ENCODE results near the gene ZNF219. TPM values are rescaled to one million over a fixed set of nuclear protein-coding genes. Genes with fewer than 3 reads are reported as not detected.

Gene ZNF219
- total RNA-seq, 1 experiment from 2014 or later, result 19.9 TPM

GRCh38 chr14:21089271-21089670 lies 9.2 kb downstream of the ZNF219 start:
- H3K9me3 ChIP-seq (ENCODE audit: control insufficient read depth, insufficient read depth, low read depth, low read length), result no peaks in the 10 kb centered on the region
- in situ Hi-C loops (cut with HindIII; ENCODE audit: low pct_unique_long_range_greater_than_20kb, low sequenced_read_pairs), result no loop called here
- H3K36me3 ChIP-seq (ENCODE audit: control insufficient read depth, insufficient read depth, low read length), result no peaks in the 10 kb centered on the region
- no TSS peak for BruUV-seq (replicated peaks)
- intact Hi-C loops (cut with micrococcal nuclease; ENCODE audit: unreplicated experiment), result no loop called here
- TF ChIP-seq REST (IDR thresholded peaks at IDR 0.05; ENCODE audit: insufficient read depth in 1 of 2, low read depth in 2 of 2, low read length in 1 of 2) (no peak), POLR2AphosphoS5 (IDR thresholded peaks at IDR 0.05; ENCODE audit: low read depth, low read length) (no peak), TCF7L2 (IDR thresholded peaks at IDR 0.05; ENCODE audit: low read depth, low read length) (no peak), SIN3A (IDR thresholded peaks at IDR 0.05; ENCODE audit: borderline replicate concordance, insufficient read depth, low read depth, low read length) (no peak), CTCF (IDR thresholded peaks at IDR 0.05) (no peak)
- CTCF ChIA-PET, result interaction anchor here (0.7 kb wide), 1 partner anchor 22 kb away, joined by 3 read pairs; no protein-coding TSS in a partner anchor
- no peaks in the 10 kb centered on the region; the same call in 1 of the 2 replicates for H3K4me1 ChIP-seq (ENCODE audit: control insufficient read depth, insufficient read depth, low read length)
- H3K27me3 ChIP-seq (ENCODE audit: control insufficient read depth, insufficient read depth, low read length), result no peaks in the 10 kb centered on the region
- no peak overlapping the region for H3K4me3 ChIP-seq (ENCODE audit: low read depth in 2 of 2, low read length in 2 of 2)
- POLR2A ChIA-PET, result no interaction called here
- H3K27ac ChIP-seq (ENCODE audit: low read length), result no peak overlapping the region
- ATAC-seq (no peak), DNase-seq (ENCODE audit: low read depth, low spot score) (no peak)

GRCh38 chr14:21088687-21089086 lies 9.8 kb downstream of the ZNF219 start:
- no peaks in the 10 kb centered on the region for H3K9me3 ChIP-seq (ENCODE audit: control insufficient read depth, insufficient read depth, low read depth, low read length)
- in situ Hi-C loops (cut with HindIII; ENCODE audit: low pct_unique_long_range_greater_than_20kb, low sequenced_read_pairs), result no loop called here
- POLR2A ChIA-PET, result no interaction called here
- DNase-seq (ENCODE audit: low read depth, low spot score) (no peak), ATAC-seq (no peak)
- H3K36me3 ChIP-seq (ENCODE audit: control insufficient read depth, insufficient read depth, low read length), result no peaks in the 10 kb centered on the region
- no peaks in the 10 kb centered on the region for H3K27me3 ChIP-seq (ENCODE audit: control insufficient read depth, insufficient read depth, low read length)
- intact Hi-C loops (cut with micrococcal nuclease; ENCODE audit: unreplicated experiment), result no loop called here
- CTCF ChIA-PET, result interaction anchor here (0.7 kb wide), 1 partner anchor 20 kb away, joined by 3 read pairs; no protein-coding TSS in a partner anchor
- no peak overlapping the region for H3K4me3 ChIP-seq (ENCODE audit: low read depth in 2 of 2, low read length in 2 of 2)
- H3K27ac ChIP-seq (ENCODE audit: low read length), result no peak overlapping the region
- no TSS peak for BruUV-seq (replicated peaks)
- no peaks in the 10 kb centered on the region for H3K4me1 ChIP-seq (ENCODE audit: control insufficient read depth, insufficient read depth, low read length)
- TF ChIP-seq POLR2AphosphoS5 (IDR thresholded peaks at IDR 0.05; ENCODE audit: low read depth, low read length), result no peak

GRCh38 chr14:21087294-21088091 lies 11.0 kb downstream of the ZNF219 start:
- H3K27ac ChIP-seq (ENCODE audit: low read length), result no peak overlapping the region

More at GRCh38 chr14:21087294-21088091, 11.0 kb downstream of the ZNF219 start:
- POLR2A ChIA-PET, result no interaction called here
- no TSS peak for BruUV-seq (replicated peaks)
- intact Hi-C loops (cut with micrococcal nuclease; ENCODE audit: unreplicated experiment) (no loop called here), in situ Hi-C loops (cut with HindIII; ENCODE audit: low pct_unique_long_range_greater_than_20kb, low sequenced_read_pairs) (no loop called here)
- Histone ChIP-seq H3K9me3 (ENCODE audit: control insufficient read depth, insufficient read depth, low read depth, low read length) (no peaks in the 10 kb centered on the region), H3K4me3 (ENCODE audit: low read depth in 2 of 2, low read length in 2 of 2) (no peak overlapping the region), H3K27me3 (ENCODE audit: control insufficient read depth, insufficient read depth, low read length) (no peaks in the 10 kb centered on the region), H3K36me3 (ENCODE audit: control insufficient read depth, insufficient read depth, low read length) (no peaks in the 10 kb centered on the region), H3K4me1 (ENCODE audit: control insufficient read depth, insufficient read depth, low read length) (no peaks in the 10 kb centered on the region)
- DNase-seq (ENCODE audit: low read depth, low spot score) (no peak), ATAC-seq (no peak; the same call in 1 of the 2 replicates)
- TF ChIP-seq POLR2AphosphoS5 (IDR thresholded peaks at IDR 0.05; ENCODE audit: low read depth, low read length), result no peak
- TF ChIP-seq SIN3A (IDR thresholded peaks at IDR 0.05; ENCODE audit: borderline replicate concordance, insufficient read depth, low read depth, low read length), result no peak
- TF ChIP-seq TCF7L2 (IDR thresholded peaks at IDR 0.05; ENCODE audit: low read depth, low read length), result no peak
- TF ChIP-seq REST (IDR thresholded peaks at IDR 0.05; ENCODE audit: insufficient read depth in 1 of 2, low read depth in 2 of 2, low read length in 1 of 2), result no peak
- no peak for TF ChIP-seq CTCF (IDR thresholded peaks at IDR 0.05)
- CTCF ChIA-PET, result interaction anchor here (1.2 kb wide), 1 partner anchor 72 kb away, joined by 3 read pairs; no protein-coding TSS in a partner anchor

Data from Panc1 (cell line).